IMR-90 (cell line): ENCODE data around the gene RALGAPB. TPM values are rescaled to one million over a fixed set of nuclear protein-coding genes. Genes with fewer than 3 reads are reported as not detected.

ENCODE experiments used
- ATAC-seq: fragments of 200-7000 bp; cut with Tn5 transposase; 2 replicates; pipeline ENCODE4 v1.9.1; 2020; ENCODE audit warnings: low read depth, mild to moderate bottlenecking, moderate library complexity
- BruUV-seq: library from RNA; stranded (reverse); fragments of 400-500 nt; replicated peaks from 2 replicates; lab custom pipeline; 2021; lab: Mats Ljungman, UMichigan
- CTCF ChIA-PET: fragments of 300-600 bp; formaldehyde crosslinking; extraction: SDS; loops from one replicate; lab custom pipeline; 2021; ENCODE audit warnings: antibody characterized with exemption; lab: Yijun Ruan, JAX
- POLR2A ChIA-PET: fragments of 300-600 bp; sonication (Branson Sonifier 250); formaldehyde crosslinking; loops from one replicate; lab custom pipeline; 2022; ENCODE audit warnings: antibody characterized with exemption; ENCODE audit not compliant: unreplicated experiment; lab: Charles Lee
- DNase-seq: peaks from one replicate; pipeline ENCODE4 v3.0.0; 2013
- H2AFZ ChIP-seq: replicated peaks from 2 replicates; pipeline ENCODE3; 2013; ENCODE audit warnings: low read length, mild to moderate bottlenecking; ENCODE audit not compliant: poor library complexity
- H2AK5ac ChIP-seq: 2 replicates; pipeline ENCODE4 v1.6.1; 2013; ENCODE audit warnings: low read depth, low read length, inconsistent platforms
- H2AK9ac ChIP-seq: replicated peaks from 2 replicates; pipeline ENCODE3; 2013; ENCODE audit warnings: mild to moderate bottlenecking, low read depth, low read length, moderate library complexity; ENCODE audit not compliant: poor library complexity
- H2BK120ac ChIP-seq: 2 replicates; pipeline ENCODE4 v1.6.1; 2013; ENCODE audit warnings: low read depth, low read length, inconsistent platforms
- H2BK15ac ChIP-seq: 3 replicates; pipeline ENCODE4 v1.6.1; 2013; ENCODE audit warnings: low read depth, low read length, inconsistent platforms
- H2BK20ac ChIP-seq: 2 replicates; pipeline ENCODE4 v1.6.1; 2013; ENCODE audit warnings: low read depth, mild to moderate bottlenecking, inconsistent platforms, low read length, moderate library complexity
- H2BK5ac ChIP-seq: 2 replicates; pipeline ENCODE4 v1.6.1; 2013; ENCODE audit warnings: mild to moderate bottlenecking, low read depth, low read length, inconsistent platforms; ENCODE audit not compliant: poor library complexity, severe bottlenecking
- H3K14ac ChIP-seq: replicated peaks from 2 replicates; pipeline ENCODE4 v1.6.1; 2013; ENCODE audit warnings: low read depth, low read length, inconsistent platforms
- H3K18ac ChIP-seq: 2 replicates; pipeline ENCODE4 v1.6.1; 2013; ENCODE audit warnings: low read depth, low read length, control low read depth
- H3K23ac ChIP-seq: 2 replicates; pipeline ENCODE4 v1.6.1; 2013; ENCODE audit warnings: low read depth, low read length, inconsistent platforms
- H3K27ac ChIP-seq: 2 replicates; pipeline ENCODE4 v1.5.1; 2013; ENCODE audit warnings: mild to moderate bottlenecking, control low read depth, low read length; ENCODE audit not compliant: insufficient read depth
- H3K27me3 ChIP-seq: 2 replicates; pipeline ENCODE4 v1.6.1; 2013; ENCODE audit warnings: low read length; ENCODE audit not compliant: control insufficient read depth, insufficient read depth
- H3K36me3 ChIP-seq: 2 replicates; pipeline ENCODE4 v1.6.1; 2013; ENCODE audit warnings: low read length, mixed read lengths; ENCODE audit not compliant: control insufficient read depth, insufficient read depth
- H3K4ac ChIP-seq: 2 replicates; pipeline ENCODE4 v1.6.1; 2013; ENCODE audit warnings: low read depth, low read length, inconsistent platforms
- H3K4me1 ChIP-seq: 2 replicates; pipeline ENCODE4 v1.6.1; 2013; ENCODE audit warnings: low read length, mixed read lengths; ENCODE audit not compliant: control insufficient read depth, insufficient read depth
- H3K4me2 ChIP-seq: 2 replicates; pipeline ENCODE4 v1.6.1; 2013; ENCODE audit warnings: low read depth, mild to moderate bottlenecking, control low read depth, low read length, moderate library complexity
- H3K4me3 ChIP-seq: 2 replicates; pipeline ENCODE4 v1.5.1; 2013; ENCODE audit warnings: low read depth, mild to moderate bottlenecking, control low read depth, low read length, moderate library complexity; ENCODE audit not compliant: insufficient read depth
- H3K56ac ChIP-seq: 2 replicates; pipeline ENCODE4 v1.6.1; 2013; ENCODE audit warnings: low read length, inconsistent platforms; ENCODE audit not compliant: insufficient read depth; ENCODE audit errors: extremely low read depth
- H3K79me1 ChIP-seq, 2 experiments: 2 replicates each; pipeline ENCODE4 v1.6.1; 2013; ENCODE audit warnings: low read length in 2 of 2, inconsistent platforms in 1 of 2, low read depth in 1 of 2
- H3K9ac ChIP-seq: 2 replicates; pipeline ENCODE4 v1.6.1; 2013; ENCODE audit warnings: low read depth, low read length, control low read depth
- H3K9me1 ChIP-seq: 2 replicates; pipeline ENCODE4 v1.6.1; 2013; ENCODE audit warnings: low read length, inconsistent platforms; ENCODE audit not compliant: insufficient read depth
- H3K9me3 ChIP-seq: 2 replicates; pipeline ENCODE4 v1.6.1; 2013; ENCODE audit warnings: low read length; ENCODE audit not compliant: control insufficient read depth, insufficient read depth
- H4K20me1 ChIP-seq: 2 replicates; pipeline ENCODE4 v1.6.1; 2013; ENCODE audit warnings: low read length, inconsistent platforms; ENCODE audit not compliant: insufficient read depth
- H4K5ac ChIP-seq: 2 replicates; pipeline ENCODE4 v1.6.1; 2013; ENCODE audit warnings: mild to moderate bottlenecking, low read depth, low read length, control low read depth
- H4K8ac ChIP-seq, 2 experiments: 2 replicates each; pipeline ENCODE4 v1.6.1; 2013; ENCODE audit warnings: low read depth in 2 of 2, low read length in 2 of 2, control low read depth in 1 of 2, inconsistent platforms in 1 of 2
- H4K91ac ChIP-seq: 2 replicates; pipeline ENCODE4 v1.6.1; 2013; ENCODE audit warnings: low read depth, low read length, inconsistent platforms; ENCODE audit not compliant: insufficient read depth
- BHLHE40 ChIP-seq: fragments of 150-350 bp; IDR thresholded peaks from 2 replicates; pipeline ENCODE4 v1.6.1; 2016; ENCODE audit warnings: mild to moderate bottlenecking, low read depth, low read length
- CHD1 ChIP-seq: IDR thresholded peaks from 2 replicates; pipeline ENCODE4 v1.6.1; 2012; ENCODE audit warnings: low read depth, low read length, improper control_type of control experiment
- FOS ChIP-seq: fragments of 150-350 bp; IDR thresholded peaks from 2 replicates; pipeline ENCODE4 v1.6.1; 2016; ENCODE audit warnings: low read depth, low read length
- MAFK ChIP-seq: IDR thresholded peaks from 2 replicates; pipeline ENCODE4 v1.6.1; 2012; ENCODE audit warnings: low read depth, low read length, improper control_type of control experiment
- MAZ ChIP-seq: IDR thresholded peaks from 2 replicates; pipeline ENCODE4 v1.6.1; 2012; ENCODE audit warnings: low read depth, mild to moderate bottlenecking, low read length, improper control_type of control experiment, moderate library complexity, borderline replicate concordance
- NFE2L2 ChIP-seq: fragments of 150-350 bp; IDR thresholded peaks from 2 replicates; pipeline ENCODE4 v1.6.1; 2016; ENCODE audit warnings: low read depth, mild to moderate bottlenecking, low read length
- POLR2A ChIP-seq: IDR thresholded peaks from 2 replicates; pipeline ENCODE4 v1.6.1; 2012; ENCODE audit warnings: mild to moderate bottlenecking, low read depth, low read length
- RAD21 ChIP-seq: IDR thresholded peaks from 2 replicates; pipeline ENCODE4 v1.6.1; 2012; ENCODE audit warnings: low read length, improper control_type of control experiment
- RCOR1 ChIP-seq: IDR thresholded peaks from 2 replicates; pipeline ENCODE4 v1.6.1; 2012; ENCODE audit warnings: mild to moderate bottlenecking, low read length, improper control_type of control experiment; ENCODE audit not compliant: insufficient replicate concordance
- RFX5 ChIP-seq: IDR thresholded peaks from 2 replicates; pipeline ENCODE4 v1.8.0; 2012; ENCODE audit warnings: low read depth, mild to moderate bottlenecking, low read length, moderate library complexity
- SMC3 ChIP-seq: fragments of 150-350 bp; IDR thresholded peaks from 2 replicates; pipeline ENCODE4 v1.6.1; 2016; ENCODE audit warnings: low read depth, mild to moderate bottlenecking, antibody characterized with exemption, low read length, moderate library complexity
- WGBS, 2 experiments: methylation state at CpG; one replicate each; pipeline versions ENCODE4 v1.1.5 to v1.1.7; 2013; ENCODE audit warnings: missing lambda C conversion rate in 2 of 2; ENCODE audit not compliant: insufficient read length in 1 of 2; ENCODE audit errors: extremely low coverage in 2 of 2; 5-methylcytosine and 5-hydroxymethylcytosine counted together
- dilution Hi-C: fragments of 300-500 bp; cut with HindIII; formaldehyde crosslinking; loops from one replicate; pipeline ENCODE4 v1.14.3; 2018; ENCODE audit warnings: low sequenced_read_pairs; ENCODE audit not compliant: unreplicated experiment
- in situ Hi-C: fragments of 300-500 bp; cut with MboI; formaldehyde crosslinking; loops from 3 replicates; pipeline ENCODE4 v1.14.3; 2019; ENCODE audit warnings: low sequenced_read_pairs, inconsistent platforms, mixed read lengths
- intact Hi-C: fragments of 100-400 bp; cut with micrococcal nuclease; formaldehyde crosslinking; loops from 2 replicates; pipeline ENCODE4 v1.10.0; 2022
- polyA plus RNA-seq, 3 experiments: library from polyadenylated mRNA; depleted of rRNA; stranded (reverse); fragments of >200 nt; gene quantifications; 2 replicates each; pipeline ENCODE4 v1.2.3, GENCODE V29; 2012; ENCODE audit warnings: low replicate concordance in 1 of 3
- total RNA-seq: library from RNA; depleted of rRNA; stranded (reverse); fragments of >200 nt; gene quantifications from 2 replicates; pipeline ENCODE4 v1.2.3, GENCODE V29; 2012

RALGAPB gene
- total and polyA plus RNA-seq, 2 of the 4 experiments (the other 2 are of a cell fraction): 12.7 to 30.3 TPM

DNA sequence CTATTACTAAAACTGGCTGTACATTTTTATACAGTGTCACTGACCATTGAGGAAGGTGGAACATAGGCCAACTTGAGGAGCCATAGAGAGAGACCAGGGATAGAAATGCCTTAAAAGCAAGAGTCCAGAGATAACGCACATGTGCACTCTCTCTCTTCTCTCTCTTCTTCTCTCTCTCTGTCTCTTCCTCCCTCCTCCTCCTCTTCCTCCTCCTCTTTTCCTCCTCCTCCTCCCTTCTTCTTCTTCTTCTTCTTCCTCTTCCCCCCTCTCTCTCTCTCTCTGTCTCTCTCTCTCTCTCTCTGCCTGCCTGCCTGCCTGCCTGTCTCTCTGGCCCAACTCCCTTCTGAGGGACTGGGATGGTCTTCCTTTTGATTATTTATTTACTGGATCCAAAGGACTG lies 92.0 kb downstream of the RALGAPB start:
- dilution Hi-C loops: no loop called here
- no peak overlapping the region for H2BK5ac ChIP-seq
- no peaks in the 10 kb centered on the region for H3K27me3 ChIP-seq
- H3K4ac ChIP-seq: no peak overlapping the region
- no peak overlapping the region for H2AK9ac ChIP-seq
- H4K8ac ChIP-seq: no peak overlapping the region
- ATAC-seq: no peak
- H3K36me3 ChIP-seq: peaks cover 19% of the 10 kb centered on the region
- no peak overlapping the region for H4K5ac ChIP-seq
- no peak overlapping the region for H3K9ac ChIP-seq
- POLR2A ChIA-PET: no interaction called here
- CTCF ChIA-PET: no interaction called here
- H3K14ac ChIP-seq: no peak overlapping the region
- intact Hi-C loops: no loop called here
- H2AFZ ChIP-seq: no peak overlapping the region
- no peaks in the 10 kb centered on the region for H3K9me3 ChIP-seq
- H2AK5ac ChIP-seq: no peak overlapping the region
- no peak overlapping the region for H3K4me2 ChIP-seq
- no peaks in the 10 kb centered on the region for H3K4me1 ChIP-seq
- H2BK20ac ChIP-seq: no peak overlapping the region
- no peak overlapping the region for H4K91ac ChIP-seq
- WGBS, 2 experiments: no CpG with 5 or more reads among the region's 1 CpG
- H3K4me3 ChIP-seq: no peak overlapping the region
- H3K27ac ChIP-seq: no peak overlapping the region
- H2BK120ac ChIP-seq: no peak overlapping the region
- H3K18ac ChIP-seq: no peak overlapping the region
- H2BK15ac ChIP-seq: no peak overlapping the region
- no TSS peak for BruUV-seq
- no peak for DNase-seq
- H3K56ac ChIP-seq: no peak overlapping the region
- TF ChIP-seq CHD1 (no peak), RAD21 (no peak), MAFK (no peak), POLR2A (no peak), RFX5 (no peak), NFE2L2 (no peak), RCOR1 (no peak), FOS (no peak), SMC3 (no peak), BHLHE40 (no peak), MAZ (no peak)
- H3K79me1 ChIP-seq: peaks cover 0 to 5% of the 10 kb centered on the region in 2 experiments; a peak in 1 of 4 replicates
- no peaks in the 10 kb centered on the region for H4K20me1 ChIP-seq
- in situ Hi-C loops: no loop called here
- no peak overlapping the region for H3K23ac ChIP-seq
- H3K9me1 ChIP-seq: no peaks in the 10 kb centered on the region
